ENCODE results near the gene MRPL27.

GRCh38 chr17:50360486-50361115 is 12.4 kb downstream of the MRPL27 start:
- TF ChIP-seq EZH2phosphoT487 (IDR thresholded peaks at IDR 0.05; ENCODE audit: borderline replicate concordance, low read depth, low read length) (no peak), CTCF (conservative IDR thresholded peaks at IDR 0.05; ENCODE audit: low read length) (no peak)

Data from OCI-LY7 (cell line).